Calu3 (cell line): ENCODE measurements around the gene FOXS1. TPM values are rescaled to one million over a fixed set of nuclear protein-coding genes. Genes with fewer than 3 reads are reported as not detected.
"Not testable (repeated sequence)": the region's sequence is repeated elsewhere in the genome, so short reads cannot be mapped to it uniquely, and the experiment has no call there.

Source experiments
- BruUV-seq: library from RNA; stranded (reverse); fragments of 400-500 nt; replicated peaks from 2 replicates; lab custom pipeline; 2021; lab: Mats Ljungman, UMichigan
- CTCF ChIA-PET: fragments of 300-600 bp; sonication (Branson Sonifier 250); formaldehyde crosslinking; loops from one replicate; lab custom pipeline; 2022; ENCODE audit warnings: antibody characterized with exemption; lab: Charles Lee
- DNase-seq: peaks from one replicate; pipeline ENCODE4 v3.0.0; 2022
- H3K27ac Mint-ChIP-seq: one replicate; pipeline ENCODE4 v1.8.0; 2022; ENCODE audit warnings: mixed read lengths; ENCODE audit not compliant: unreplicated experiment
- H3K27me3 Mint-ChIP-seq: one replicate; pipeline ENCODE4 v1.8.0; 2022; ENCODE audit warnings: mixed read lengths; ENCODE audit not compliant: unreplicated experiment
- H3K36me3 Mint-ChIP-seq: one replicate; pipeline ENCODE4 v1.8.0; 2022; ENCODE audit warnings: mild to moderate bottlenecking, moderate library complexity, mixed read lengths; ENCODE audit not compliant: insufficient read depth, unreplicated experiment
- H3K4me1 Mint-ChIP-seq: one replicate; pipeline ENCODE4 v1.8.0; 2022; ENCODE audit warnings: mild to moderate bottlenecking, low read depth, mixed read lengths; ENCODE audit not compliant: unreplicated experiment
- H3K4me3 Mint-ChIP-seq: one replicate; pipeline ENCODE4 v1.8.0; 2022; ENCODE audit warnings: mild to moderate bottlenecking, low read depth, moderate library complexity, mixed read lengths; ENCODE audit not compliant: unreplicated experiment
- H3K9me3 Mint-ChIP-seq: one replicate; pipeline ENCODE4 v1.8.0; 2022; ENCODE audit warnings: low read depth, mixed read lengths; ENCODE audit not compliant: unreplicated experiment
- intact Hi-C: fragments of 100-400 bp; cut with micrococcal nuclease; formaldehyde crosslinking; loops from one replicate; pipeline ENCODE4 v1.10.0; 2022; ENCODE audit not compliant: unreplicated experiment
- total RNA-seq: library from RNA; stranded (reverse); gene quantifications from 2 replicates; pipeline ENCODE4 v1.2.3, GENCODE V29; 2022
- TF ChIP-seq, protein P1 (sequence below): fragments of 200-600 bp; IDR thresholded peaks from one replicate; pipeline ENCODE4 v1.8.0; 2022; ENCODE audit warnings: antibody characterized with exemption; ENCODE audit not compliant: unreplicated experiment

Gene FOXS1
- total RNA-seq, 1 experiment from 2014 or later: not detected

DNA sequence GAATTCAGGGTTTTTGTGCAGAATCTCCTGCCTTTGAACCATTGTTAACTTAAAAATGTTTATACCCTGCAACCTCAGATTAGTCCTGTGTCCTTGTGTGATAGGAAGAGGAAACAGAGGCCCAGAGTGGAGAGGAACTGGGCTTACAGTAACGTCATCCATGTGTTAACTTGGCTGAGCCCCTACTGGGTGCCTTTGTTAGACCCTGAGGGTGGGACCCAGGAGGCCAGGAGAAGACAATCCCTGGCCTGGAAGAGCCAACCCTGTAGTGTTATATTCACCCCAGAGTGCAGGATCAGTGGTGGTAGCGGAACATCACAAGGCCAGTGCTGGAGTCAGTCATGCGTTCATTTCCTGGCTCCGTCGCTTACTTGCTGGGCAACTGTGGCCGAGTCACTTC is 15.7 kb downstream of the FOXS1 start:
- H3K27ac Mint-ChIP-seq: no peak overlapping the region
- H3K4me3 Mint-ChIP-seq: no peak overlapping the region
- no peaks in the 10 kb centered on the region for H3K4me1 Mint-ChIP-seq
- CTCF ChIA-PET: interaction anchor here (0.6 to 0.7 kb wide), 2 partner anchors 23 to 50 kb away, joined by 3 read pairs; no protein-coding TSS in a partner anchor
- TF ChIP-seq, protein P1, sequence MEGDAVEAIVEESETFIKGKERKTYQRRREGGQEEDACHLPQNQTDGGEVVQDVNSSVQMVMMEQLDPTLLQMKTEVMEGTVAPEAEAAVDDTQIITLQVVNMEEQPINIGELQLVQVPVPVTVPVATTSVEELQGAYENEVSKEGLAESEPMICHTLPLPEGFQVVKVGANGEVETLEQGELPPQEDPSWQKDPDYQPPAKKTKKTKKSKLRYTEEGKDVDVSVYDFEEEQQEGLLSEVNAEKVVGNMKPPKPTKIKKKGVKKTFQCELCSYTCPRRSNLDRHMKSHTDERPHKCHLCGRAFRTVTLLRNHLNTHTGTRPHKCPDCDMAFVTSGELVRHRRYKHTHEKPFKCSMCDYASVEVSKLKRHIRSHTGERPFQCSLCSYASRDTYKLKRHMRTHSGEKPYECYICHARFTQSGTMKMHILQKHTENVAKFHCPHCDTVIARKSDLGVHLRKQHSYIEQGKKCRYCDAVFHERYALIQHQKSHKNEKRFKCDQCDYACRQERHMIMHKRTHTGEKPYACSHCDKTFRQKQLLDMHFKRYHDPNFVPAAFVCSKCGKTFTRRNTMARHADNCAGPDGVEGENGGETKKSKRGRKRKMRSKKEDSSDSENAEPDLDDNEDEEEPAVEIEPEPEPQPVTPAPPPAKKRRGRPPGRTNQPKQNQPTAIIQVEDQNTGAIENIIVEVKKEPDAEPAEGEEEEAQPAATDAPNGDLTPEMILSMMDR: no peak
- BruUV-seq: no TSS peak
- H3K27me3 Mint-ChIP-seq: no peaks in the 10 kb centered on the region
- no peaks in the 10 kb centered on the region for H3K9me3 Mint-ChIP-seq
- DNase-seq: no peak
- intact Hi-C loops: no loop called here
- H3K36me3 Mint-ChIP-seq: peaks cover 8% of the 10 kb centered on the region

DNA sequence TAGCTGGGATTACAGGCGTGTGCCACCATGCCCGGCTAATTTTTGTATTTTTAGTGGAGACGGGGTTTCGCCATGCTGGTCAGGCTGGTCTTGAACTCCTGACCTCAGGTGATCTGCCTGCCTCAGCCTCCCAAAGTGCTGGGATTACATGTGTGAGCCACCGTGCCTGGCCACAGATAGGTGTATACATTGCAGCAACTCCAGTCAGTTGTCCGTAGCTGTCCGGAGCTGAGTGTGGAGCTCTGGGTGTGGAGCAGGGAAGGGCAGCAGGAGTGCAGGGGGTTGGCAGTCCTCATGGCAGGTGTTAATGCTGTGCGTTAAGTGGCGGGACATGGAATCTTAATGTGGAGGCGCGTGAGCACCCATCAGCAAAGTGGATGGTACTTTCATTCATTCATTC is 17.4 kb downstream of the FOXS1 start:
- H3K4me3 Mint-ChIP-seq, BruUV-seq, H3K36me3 Mint-ChIP-seq, H3K9me3 Mint-ChIP-seq, CTCF ChIA-PET, intact Hi-C loops, DNase-seq, H3K27me3 Mint-ChIP-seq, H3K4me1 Mint-ChIP-seq, H3K27ac Mint-ChIP-seq: not testable (repeated sequence)

DNA sequence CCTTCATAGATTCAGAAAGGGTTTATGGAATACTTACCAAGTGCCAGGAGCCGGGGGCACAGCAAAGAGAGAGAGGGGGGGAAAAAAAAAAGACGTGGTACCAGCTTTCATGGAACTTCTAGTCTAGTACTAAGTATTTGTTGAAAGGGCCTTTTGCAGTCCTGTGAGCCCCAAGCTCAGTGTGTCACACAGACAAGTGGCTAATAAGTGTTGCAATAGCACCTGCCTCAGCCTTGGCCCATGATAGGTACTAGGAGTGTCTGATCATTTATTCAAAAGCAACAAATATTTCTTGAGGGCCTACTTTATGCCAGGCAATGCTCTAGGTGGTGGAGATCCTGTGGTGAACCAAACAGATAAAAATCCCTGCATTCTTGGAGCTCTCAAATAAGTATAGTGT is 18.3 kb downstream of the FOXS1 start:
- BruUV-seq: no TSS peak
- H3K4me3 Mint-ChIP-seq: no peak overlapping the region
- intact Hi-C loops: no loop called here
- DNase-seq: no peak
- no peaks in the 10 kb centered on the region for H3K27me3 Mint-ChIP-seq
- H3K4me1 Mint-ChIP-seq: no peaks in the 10 kb centered on the region
- CTCF ChIA-PET: interaction anchor here (0.7 to 1.1 kb wide), 2 partner anchors 19 to 125 kb away, joined by 3 to 4 read pairs; partner anchors contain the start of gene PDRG1
- H3K36me3 Mint-ChIP-seq: no peaks in the 10 kb centered on the region
- H3K27ac Mint-ChIP-seq: no peak overlapping the region
- no peaks in the 10 kb centered on the region for H3K9me3 Mint-ChIP-seq
- TF ChIP-seq, protein P1: no peak

DNA sequence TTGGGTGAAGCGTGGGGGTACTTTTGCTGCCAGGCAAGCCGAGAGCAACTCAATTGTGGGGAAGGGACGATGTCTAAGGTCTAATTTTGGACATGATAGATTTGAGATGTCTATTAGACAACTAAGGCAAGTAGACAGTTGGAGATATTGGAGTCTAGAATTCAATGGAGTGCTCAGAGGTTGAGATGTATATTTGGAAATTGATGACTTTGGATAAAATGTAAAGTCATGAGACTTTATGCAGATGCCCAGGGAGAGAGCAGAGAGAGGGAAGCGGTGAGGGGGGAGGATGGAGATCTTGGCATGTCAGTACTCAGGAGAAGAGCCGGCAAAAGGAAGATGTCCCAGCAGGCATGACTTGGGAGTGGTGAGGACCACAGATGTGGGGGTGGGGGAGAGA is 19.3 kb downstream of the FOXS1 start:
- TF ChIP-seq, protein P1: no peak
- CTCF ChIA-PET: interaction anchor here (1.1 kb wide), 1 partner anchor 20 kb away, joined by 3 read pairs; no protein-coding TSS in a partner anchor
- intact Hi-C loops: no loop called here

DNA sequence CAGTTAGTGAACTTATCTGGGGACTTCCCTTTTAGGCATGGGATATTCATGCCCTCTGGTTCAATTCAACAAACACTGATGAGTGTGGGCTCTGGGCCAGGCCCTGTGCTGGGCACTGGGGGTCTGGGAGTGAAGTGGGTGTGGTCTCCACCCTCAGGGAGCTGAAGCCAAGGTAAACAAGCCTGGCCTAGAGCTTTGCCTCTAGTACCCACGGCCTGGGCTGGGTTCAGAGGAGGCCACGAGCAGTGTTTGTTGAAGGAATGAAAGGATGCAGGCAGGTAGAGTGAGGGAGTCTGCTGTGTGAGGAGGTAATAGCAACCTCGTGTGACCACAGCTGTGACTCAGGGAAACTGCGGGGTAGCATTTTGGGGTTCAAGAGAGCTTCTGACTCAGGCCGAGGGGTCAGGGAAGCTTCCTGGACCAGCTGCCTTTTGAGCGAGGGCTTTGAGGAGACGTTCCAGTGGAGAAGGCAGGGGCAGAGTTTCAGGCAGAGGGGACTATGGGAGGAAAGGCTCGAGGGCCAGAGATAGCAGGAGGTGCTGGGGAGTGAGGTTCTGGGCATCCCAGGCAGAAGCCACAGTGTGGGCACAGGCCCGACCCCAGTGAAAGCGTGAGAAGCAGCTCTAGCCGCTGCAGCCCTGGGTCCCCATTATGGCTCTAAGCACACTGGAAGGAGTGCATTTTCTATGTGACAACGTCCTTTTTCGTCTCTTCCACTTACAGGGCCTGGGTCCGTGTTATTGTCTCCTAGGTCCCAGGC is 20.7 kb downstream of the FOXS1 start:
- TF ChIP-seq, protein P1: no peak
- H3K36me3 Mint-ChIP-seq: no peaks in the 10 kb centered on the region
- CTCF ChIA-PET: interaction anchor here (0.8 to 3.5 kb wide), 4 partner anchors 11 to 207 kb away, joined by 3 to 27 read pairs (median 5); no protein-coding TSS in a partner anchor
- H3K9me3 Mint-ChIP-seq: no peaks in the 10 kb centered on the region
- H3K4me3 Mint-ChIP-seq: no peak overlapping the region
- H3K27me3 Mint-ChIP-seq: no peaks in the 10 kb centered on the region
- no peak for DNase-seq
- no TSS peak for BruUV-seq
- no peaks in the 10 kb centered on the region for H3K4me1 Mint-ChIP-seq
- H3K27ac Mint-ChIP-seq: no peak overlapping the region
- intact Hi-C loops: no loop called here

More for the DNA sequence above, 19.3 kb downstream of the FOXS1 start:
- Mint-ChIP-seq H3K4me1 (no peaks in the 10 kb centered on the region), H3K9me3 (no peaks in the 10 kb centered on the region), H3K27me3 (no peaks in the 10 kb centered on the region), H3K4me3 (no peak overlapping the region), H3K27ac (no peak overlapping the region), H3K36me3 (no peaks in the 10 kb centered on the region)
- no TSS peak for BruUV-seq
- no peak for DNase-seq
